KBM-7 (cell line): ENCODE results near the gene DGKZ.
A peak's percentile ranks its signal among the peaks of the same experiment; 100 is the strongest.

ENCODE experiments used
- DNase-seq: peaks from one replicate; pipeline ENCODE4 v3.0.0-alpha.2; 2015
- in situ Hi-C: fragments of 300-500 bp; cut with MboI; formaldehyde crosslinking; loops from 2 replicates; pipeline ENCODE4 v1.14.3; 2020; ENCODE audit warnings: low sequenced_read_pairs, low pct_unique_long_range_greater_than_20kb, mixed read lengths

DGKZ gene

DNA sequence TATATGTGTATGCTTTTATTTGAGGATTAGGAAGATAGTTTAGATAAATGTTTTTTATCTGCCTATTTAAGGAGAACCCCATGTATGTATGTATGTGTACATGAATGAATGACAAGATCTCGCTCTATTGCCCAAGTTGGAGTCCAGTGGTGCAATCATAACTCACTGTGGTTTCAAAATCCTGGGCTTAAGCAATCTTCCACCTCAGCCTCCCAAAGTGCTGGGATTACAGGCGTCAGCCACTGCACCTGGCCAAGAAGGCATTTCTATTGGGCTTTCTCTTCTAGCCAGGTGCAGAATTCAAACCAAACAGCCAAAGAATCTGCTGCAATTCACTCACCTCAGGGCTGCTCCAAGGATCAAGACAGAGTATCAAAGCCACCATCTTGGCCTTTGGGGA, 25.5 kb upstream of the DGKZ start:
- in situ Hi-C loops = no loop called here

DNA sequence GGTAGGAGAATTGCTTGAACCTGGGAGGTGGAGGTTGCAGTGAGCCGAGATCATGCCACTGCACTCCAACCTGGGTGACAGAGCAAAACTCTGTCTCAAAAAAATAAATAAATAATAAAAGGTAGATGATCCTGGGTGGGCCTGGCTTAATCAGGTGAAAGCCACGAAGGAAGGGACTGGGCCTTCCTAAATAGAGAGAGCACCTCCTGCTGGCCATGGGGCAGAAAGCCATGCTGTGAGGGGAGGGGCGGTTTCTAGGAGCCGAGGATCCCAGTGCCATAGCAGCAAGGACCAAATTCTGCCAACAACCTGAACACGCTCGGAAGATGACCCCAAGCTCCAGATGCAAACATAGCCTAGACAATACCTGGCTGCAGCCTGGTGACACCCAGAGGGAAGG, 24.5 kb upstream of the DGKZ start:
- peak; percentile 42 for DNase-seq
- in situ Hi-C loops = no loop called here

More for the DNA sequence above, 25.5 kb upstream of the DGKZ start:
- no peak for DNase-seq

DNA sequence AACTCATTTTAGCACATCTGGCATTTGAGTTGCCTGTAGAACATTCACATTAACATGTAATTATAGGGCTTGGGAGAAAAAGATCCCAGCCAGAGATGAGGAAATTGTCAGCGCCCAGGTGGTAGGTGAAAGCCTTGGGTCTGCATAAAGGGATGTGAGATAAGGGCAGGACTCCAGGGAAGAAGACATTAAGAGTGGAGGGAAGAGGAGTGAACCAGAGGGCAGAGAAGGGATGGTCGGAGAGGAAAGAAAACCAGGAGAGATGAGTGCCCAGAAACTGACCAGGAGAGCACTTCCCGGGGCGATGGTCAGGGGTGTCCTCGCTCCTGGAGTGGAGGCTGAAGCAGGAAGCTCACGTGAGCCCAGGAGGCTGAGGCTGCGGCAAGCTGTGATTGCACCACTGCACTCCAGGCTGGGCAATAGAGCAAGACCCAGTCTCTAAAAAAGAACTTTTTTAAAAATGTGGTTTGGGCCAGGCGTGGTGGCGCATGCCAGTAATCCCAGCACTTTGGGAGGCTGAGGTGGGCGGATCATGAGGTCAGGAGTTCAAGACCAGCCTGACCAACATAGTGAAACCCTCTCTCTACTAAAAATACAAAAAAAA, 20.3 kb upstream of the DGKZ start:
- no peak for DNase-seq

DNA sequence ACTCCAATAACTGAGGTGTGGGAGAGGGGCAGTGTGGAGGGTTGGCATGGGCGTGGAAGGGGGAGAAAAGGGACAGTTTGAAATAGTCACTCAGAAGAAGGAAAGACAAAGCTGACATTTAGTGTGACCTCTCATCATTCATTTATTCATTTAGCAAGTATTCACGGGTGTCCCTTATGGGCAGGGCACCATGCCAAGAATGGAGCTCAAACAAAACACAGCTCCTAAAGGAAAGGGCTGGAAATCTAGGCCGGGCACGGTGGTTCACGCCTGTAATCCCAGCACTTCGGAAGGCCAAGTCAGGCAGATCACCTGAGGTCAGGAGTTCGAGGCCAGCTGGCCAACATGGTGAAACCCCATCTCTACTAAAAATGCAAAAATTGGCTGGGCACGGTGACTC, 19.4 kb upstream of the DGKZ start:
- in situ Hi-C loops = no loop called here
- DNase-seq = no peak

More for the DNA sequence above, 20.3 kb upstream of the DGKZ start:
- in situ Hi-C loops = no loop called here

DNA sequence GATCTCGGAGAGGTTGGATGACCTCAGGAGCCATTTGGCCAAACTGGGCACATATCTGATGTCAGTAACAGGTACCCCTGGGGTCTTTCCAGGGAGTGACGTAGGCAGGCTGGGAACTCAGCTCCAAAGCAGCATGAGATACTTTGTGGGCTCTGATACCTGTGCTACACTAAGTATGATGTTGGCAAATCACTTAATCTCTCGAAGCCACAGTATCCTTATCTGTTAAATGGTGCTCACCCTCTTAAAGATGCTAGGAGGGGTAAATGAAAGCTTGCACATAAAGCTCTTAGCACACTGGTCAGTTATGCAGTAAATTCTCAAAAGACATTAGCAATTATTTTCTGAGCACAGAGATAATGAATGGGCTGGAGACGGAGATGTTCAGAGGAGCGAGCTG, 17.1 kb upstream of the DGKZ start:
- DNase-seq = no peak
- in situ Hi-C loops = no loop called here

DNA sequence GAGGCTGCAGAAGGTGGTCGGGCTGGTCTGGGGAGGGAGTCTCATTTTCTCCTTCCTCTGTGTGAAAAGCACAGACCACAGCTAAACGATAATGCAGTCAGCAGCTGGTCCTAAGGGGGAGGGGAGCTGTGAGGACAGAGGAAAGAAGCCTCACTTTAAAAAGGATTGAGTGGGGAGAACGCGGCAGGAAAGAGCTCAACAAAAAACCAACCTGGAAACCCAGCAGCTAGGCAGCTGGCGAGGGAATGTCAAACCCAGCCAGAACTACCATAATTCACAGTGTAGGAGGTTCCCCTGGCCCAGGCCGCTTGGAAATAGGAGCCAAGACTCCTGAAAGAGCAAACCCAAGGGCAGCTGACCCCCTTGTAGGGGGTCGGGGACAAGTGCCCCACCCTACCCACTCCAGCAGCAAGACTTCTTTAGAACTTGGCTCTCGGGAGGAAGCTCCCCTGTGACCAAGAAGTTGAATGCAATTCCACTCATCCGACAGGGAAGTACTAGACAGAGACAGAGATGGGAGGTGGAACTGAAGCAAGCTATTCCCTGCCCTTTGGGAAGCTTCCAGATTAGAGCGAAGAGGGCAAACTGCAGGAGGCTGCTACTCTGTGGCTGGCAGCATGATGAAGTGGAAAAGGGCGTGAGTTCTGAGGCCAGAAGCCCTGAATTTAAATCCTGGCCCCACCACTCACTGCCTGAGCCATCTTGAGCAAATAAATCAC, 16.5 kb upstream of the DGKZ start:
- in situ Hi-C loops = no loop called here
- DNase-seq = peak; percentile 57

DNA sequence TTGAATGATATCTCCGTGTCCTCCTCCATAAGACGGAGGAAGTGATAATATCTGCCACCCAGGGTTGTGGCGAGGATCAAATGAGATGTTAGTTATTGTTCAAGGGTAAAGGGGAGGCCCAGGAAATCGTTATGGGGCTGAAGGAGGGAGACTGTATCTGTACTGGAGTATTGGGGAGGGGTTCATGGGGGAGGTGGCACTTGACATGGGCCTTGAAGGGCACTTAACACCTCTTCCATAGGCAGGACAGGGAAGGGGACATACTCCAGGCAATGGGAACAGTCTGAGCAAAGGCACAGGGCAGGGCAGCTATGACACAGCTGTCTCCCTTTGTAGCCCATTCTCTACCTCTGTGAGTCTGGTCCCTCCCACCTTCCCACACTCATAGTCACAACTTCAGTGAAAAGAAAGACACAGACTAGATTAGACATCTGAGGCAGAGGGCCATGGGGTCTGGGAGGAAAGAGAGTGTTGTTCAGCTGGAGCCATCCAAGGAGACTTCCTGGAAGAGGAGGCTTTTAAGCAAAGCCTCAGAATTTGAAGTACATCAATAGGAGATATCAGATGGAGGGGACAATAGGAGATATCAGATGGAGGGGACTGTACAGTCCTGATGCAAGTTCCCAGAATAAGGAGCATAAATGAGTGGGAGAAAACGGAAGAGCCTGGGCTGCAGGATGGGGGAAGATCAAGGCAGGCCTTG, 15.8 kb upstream of the DGKZ start:
- DNase-seq = peak; percentile 81
- in situ Hi-C loops = no loop called here

DNA sequence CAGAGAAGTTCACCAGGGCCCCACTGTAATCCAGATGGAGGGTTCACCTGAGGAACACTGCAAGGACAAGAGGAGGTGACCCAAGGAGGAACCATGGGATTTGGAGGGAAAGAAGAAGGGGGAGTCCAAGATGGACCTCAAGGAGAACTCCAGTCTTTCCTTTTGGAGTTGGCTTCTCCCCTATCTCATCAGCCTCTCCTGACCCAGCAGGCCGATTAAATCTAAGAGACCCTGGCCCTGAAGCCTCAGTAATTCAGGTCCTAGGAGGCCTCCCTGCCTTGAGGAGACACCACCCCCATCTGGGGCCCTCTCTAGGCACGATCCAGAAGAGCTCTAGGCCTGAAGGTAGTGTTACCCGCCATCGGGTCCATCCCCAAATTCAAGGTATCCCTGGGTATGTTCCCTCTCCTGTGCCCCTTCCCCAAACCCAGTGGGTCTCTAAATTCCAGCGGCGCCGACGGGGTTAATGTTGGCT, 15.1 kb upstream of the DGKZ start:
- no peak for DNase-seq
- in situ Hi-C loops = no loop called here

DNA sequence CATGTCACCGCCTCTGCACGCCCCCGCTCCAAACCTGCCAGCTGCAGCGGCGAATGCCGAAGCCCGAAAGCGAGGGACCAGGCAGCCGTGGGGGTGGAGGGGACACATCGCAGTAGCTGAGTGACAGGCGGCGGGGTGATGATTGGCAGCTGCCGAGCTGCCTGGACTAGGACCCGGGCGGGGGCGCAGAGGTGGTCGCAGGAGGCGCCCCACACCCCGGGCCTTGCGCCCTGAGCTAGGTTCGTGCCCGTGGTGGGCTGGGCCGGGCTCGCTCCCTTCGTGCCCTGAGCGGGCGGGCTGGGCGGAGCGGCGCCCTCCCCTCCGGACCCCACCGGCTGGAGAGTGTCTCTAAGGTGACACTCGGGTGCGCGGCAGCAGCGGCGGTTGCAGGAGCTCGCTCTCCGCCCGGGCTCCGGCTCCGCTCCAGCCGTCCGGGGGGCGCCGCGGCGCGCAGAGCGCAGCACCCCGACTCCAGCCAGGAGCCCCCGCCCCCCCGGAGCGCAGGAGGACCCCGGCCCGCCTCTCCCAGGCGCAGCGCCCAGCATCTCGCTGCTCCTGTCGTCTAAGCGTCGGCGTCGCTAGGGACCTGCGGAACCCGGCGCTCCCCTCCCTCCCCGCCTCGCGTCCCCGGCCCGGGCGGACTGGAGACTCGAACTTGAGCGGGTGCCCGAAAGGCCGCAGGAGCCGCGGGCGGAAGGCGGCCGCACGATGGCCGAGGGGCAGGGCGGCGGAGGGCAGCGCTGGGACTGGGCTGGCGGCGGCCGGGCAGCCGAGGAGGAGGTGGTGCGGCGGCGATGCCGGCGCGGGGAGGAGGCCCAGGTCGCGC, 14.5 kb upstream of the DGKZ start:
- in situ Hi-C loops = no loop called here
- no peak for DNase-seq

DNA sequence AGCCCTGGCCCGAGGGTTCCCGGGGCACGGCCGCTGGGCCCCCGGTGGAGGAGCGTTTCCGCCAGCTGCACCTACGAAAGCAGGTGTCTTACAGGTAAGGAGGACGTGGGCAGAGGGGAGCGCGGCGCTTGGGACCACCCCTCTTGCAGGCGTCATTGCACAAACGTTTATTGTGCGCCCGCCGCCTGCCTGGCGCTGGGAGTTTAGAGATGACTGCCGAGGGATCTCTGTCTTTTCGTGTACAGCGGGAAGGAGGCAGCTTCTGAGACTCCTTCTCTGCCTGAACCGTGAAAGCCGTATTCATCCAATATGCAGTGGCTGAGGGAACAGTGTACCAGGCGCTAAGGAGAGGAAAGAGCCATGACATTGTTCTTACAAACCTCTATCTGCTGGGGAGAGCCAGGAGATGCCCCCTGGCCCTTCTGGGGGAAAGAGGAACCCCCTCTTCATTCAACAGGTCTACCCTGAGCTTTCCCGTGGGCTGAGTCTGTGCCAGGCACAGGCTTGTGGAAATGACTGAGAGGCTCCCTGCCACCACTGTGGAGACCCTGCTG, 13.8 kb upstream of the DGKZ start:
- in situ Hi-C loops = no loop called here
- no peak for DNase-seq

DNA sequence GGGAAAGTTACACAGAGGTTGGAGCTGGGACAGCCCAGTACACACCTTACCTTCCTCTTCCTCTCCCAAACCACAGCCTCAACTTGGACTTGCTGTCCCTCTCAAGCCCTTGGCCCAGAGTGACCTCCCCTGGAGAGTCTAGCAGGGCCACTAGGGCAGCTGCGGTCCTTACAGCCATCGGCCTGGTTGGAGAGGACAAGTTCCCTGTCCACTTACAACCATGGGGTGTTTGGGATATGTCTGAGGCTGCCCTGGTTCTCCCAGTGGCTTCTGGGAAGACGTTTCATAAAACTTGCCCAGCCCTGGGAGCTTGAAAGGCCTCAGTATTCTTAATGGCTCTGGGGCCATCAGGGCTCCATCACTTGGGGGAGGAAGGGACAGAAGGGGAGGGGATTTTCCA, 13.1 kb upstream of the DGKZ start:
- in situ Hi-C loops = no loop called here
- DNase-seq = no peak

DNA sequence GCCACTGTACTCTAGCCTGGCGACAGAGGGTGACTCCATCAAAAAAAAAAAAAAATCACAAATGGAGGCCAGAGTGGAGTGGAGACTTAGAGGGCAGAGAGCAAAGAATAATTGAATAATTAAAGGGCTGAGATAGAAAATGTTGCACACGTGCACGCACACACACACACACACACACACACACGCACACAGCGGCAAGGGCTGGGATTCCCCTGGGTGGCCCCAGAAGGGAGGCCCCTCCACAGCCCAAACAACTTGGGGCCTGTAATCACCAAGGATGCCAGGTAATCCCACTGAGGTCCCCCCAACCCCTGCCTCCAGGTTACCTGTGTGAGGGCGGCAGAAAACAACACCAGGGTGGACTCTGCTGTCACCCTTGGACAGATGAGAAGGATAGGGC, 12.0 kb upstream of the DGKZ start:
- DNase-seq = no peak
- in situ Hi-C loops = no loop called here

DNA sequence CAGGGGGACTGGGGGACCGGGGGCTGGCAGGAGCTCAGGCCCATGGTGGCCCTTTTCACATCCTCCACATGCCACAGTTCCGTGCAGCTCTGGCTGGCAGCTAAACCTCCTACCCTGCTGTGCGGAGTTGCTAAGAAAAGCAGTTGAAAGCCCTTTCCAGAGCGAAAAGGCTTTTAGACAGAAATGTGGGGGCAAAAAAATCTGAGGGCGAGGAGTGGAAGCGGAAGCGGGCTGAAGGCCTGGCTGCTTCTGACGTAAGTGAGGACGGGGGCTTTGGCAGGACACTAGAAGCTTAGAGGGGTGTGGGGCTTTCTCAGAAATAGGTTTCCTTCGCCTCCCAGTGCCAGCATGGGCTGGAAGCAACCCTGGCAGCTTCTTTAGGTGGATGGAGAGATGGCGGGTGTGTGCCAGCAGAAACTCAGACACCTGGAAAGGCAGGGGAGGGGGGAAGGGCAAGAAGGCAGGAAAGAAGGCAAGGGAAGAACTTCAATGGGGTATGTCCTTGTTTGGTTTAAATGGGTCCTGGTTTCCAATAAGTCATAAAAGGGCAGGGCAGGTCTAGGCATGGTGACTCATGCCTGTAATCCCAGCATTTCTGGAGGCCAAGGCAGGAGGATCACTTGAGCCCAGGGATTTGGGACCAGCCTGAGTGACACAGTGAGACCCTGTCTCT, 11.2 kb upstream of the DGKZ start:
- peak; percentile 66 for DNase-seq
- in situ Hi-C loops = no loop called here

DNA sequence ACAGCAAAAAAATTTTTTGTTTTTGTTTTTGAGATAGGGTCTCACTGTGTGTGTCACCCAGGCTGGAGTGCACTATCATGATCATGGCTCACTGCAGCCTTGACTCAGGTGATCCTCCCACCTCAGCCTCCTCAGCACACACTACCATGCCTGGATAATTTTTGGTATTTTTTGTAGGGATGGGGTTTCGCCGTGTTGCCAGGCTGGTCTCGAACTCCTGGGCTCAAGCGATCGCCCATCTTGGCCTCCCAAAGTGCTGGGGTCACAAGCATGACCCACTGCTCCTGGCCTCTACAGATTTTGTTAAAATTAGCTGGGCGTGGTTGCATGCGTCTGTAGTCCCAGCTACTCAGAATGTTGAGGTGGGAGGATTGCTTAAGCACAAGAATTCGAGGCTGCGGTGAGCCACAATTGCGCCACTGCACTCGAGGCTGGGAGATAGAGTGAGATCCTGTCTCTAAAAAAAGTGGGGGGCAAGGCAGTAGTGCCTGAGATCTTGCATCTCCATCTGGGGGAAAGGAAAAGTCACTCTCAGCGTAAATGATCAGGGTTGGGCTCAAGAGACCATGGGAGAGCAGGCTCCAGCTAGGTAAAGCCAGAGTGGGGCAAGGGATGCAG, 10.6 kb upstream of the DGKZ start:
- in situ Hi-C loops = no loop called here
- DNase-seq = peak; percentile 97

DNA sequence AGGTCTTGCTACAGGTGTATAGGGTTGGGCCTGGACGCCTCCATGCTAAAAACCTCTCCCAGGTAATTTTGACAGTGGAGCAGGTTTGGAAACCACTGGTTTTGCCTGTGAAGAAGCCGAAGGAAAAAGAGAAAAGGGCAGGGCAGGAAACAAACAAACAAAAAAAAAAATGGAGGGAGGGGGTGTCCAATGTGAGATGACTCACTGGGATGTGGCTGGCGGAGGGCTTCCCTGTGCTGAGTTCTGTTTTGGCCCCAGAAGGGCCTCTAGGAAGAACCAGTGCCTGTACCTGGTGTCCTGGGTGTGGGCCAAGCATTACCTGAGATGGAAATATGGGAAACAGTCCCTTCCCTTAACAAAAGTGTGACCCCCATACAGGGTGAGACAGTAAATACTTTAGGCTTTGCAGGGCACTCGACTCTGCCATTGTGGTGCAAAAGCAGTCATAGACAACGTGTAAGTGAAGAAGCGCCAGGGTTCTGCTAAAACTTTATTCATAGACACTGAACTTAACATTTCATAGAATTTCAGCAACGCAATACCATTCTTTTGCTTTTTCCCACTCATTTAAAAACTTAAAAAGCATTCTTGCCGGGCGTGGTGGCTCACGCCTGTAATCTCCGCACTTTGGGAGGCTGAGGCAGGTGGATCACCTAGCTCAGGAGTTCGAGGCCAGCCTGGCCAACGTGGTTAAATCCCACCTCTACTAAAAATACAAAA, 9.5 kb upstream of the DGKZ start:
- in situ Hi-C loops = no loop called here
- no peak for DNase-seq

DNA sequence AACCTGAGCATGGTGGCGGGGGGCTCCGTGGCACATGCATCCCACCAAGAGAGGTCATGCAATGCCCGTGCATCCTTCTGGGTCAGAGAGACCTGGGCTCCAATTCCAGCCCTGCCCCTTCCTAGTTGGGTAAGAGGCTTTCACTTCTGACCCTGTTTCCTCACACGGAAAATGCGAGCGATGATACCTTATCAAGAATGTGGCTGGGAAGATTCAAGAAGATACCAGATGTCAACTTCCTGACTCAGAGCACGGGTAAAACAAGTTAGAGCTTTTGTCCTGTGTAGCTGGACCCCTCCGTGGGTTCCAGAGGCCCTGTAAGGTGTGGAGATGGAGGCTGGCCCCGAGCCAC, 8.7 kb upstream of the DGKZ start:
- no peak for DNase-seq
- in situ Hi-C loops = no loop called here

DNA sequence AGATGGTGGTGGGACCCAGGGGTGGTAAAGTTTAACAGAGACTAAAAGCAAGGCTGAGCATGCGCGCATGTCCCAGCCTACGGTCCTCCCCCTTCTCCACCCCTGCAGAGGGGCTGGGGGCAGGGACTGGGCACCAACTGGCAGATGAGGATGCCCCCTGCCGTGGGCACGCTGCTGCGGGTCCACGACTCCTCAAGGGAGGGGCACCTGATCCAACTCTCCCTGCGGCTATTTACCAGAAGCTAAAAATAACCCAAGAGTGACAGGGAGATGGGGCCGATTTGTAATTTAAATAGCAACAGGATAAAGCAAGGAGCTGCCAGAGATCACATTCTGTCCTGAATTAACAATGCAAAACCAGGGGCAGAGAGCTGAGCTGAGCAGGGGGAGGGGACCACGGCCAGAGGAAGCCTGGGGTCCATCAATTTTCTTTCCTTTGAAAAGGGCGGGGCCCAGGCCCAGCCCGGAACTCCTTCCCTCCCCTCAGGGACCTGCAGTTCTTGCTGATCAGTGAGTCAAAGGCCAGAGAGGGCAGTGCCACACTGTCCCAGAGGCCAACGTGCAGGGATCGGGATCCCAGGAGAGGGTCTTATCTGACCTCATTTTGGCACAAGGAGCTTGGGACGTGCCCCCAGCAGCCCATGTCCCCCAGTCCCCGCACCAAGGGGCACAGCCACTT, 8.1 kb upstream of the DGKZ start:
- in situ Hi-C loops = no loop called here
- peak; percentile 40 for DNase-seq
